Activated naive CD4-positive, alpha-beta T cell treated with anti-CD3 and anti-CD28 coated beads, Interleukin-2, amount 50 U/mL, for 72 hours (primary cell): ENCODE measurements around the gene LIPH. TPM values are rescaled to one million over a fixed set of nuclear protein-coding genes. Genes with fewer than 3 reads are reported as not detected.
"Not testable (repeated sequence)": the region's sequence is repeated elsewhere in the genome, so short reads cannot be mapped to it uniquely, and the experiment has no call there.

Experiments used
- ATAC-seq, 2 donors: fragments of 150-1000 bp; cut with Tn5 transposase; 2 replicates each; pipeline ENCODE4 v1.10.0; 2021; ENCODE audit warnings: mild to moderate bottlenecking in 2 of 2, moderate library complexity in 2 of 2
- DNase-seq, 2 donors: peaks; one replicate each; pipeline ENCODE4 v3.0.0; 2021 to 2022; ENCODE audit warnings: low spot score in 2 of 2
- H3K27ac Mint-ChIP-seq, 2 donors: one replicate each; pipeline ENCODE4 v1.8.0; 2022; ENCODE audit warnings: mild to moderate bottlenecking in 2 of 2, mixed read lengths in 2 of 2
- H3K36me3 Mint-ChIP-seq, 2 donors: one replicate each; pipeline ENCODE4 v1.8.0; 2022; ENCODE audit warnings: mixed read lengths in 2 of 2
- H3K9me3 Mint-ChIP-seq, 2 donors: one replicate each; pipeline ENCODE4 v1.8.0; 2022; ENCODE audit warnings: mixed read lengths in 2 of 2
- total RNA-seq, 2 donors: library from RNA; stranded (reverse); gene quantifications; one replicate each; pipeline ENCODE4 v1.2.3, GENCODE V29; 2022

Gene LIPH
- total RNA-seq, 2 donors from 2014 or later = not detected

- Mint-ChIP-seq H3K36me3 (peaks cover 10% of the 10 kb centered on the region in 2 donors), H3K27ac (no peak overlapping the region), H3K9me3 (no peaks in the 10 kb centered on the region)
- ATAC-seq = no peak
- no peak for DNase-seq
These were observed 79.0 kb downstream of the LIPH start for GRCh38 chr3:185473290-185473815.

GRCh38 chr3:185470323-185470722 lies 82.1 kb downstream of the LIPH start:
- no peak for ATAC-seq
- Mint-ChIP-seq H3K9me3 (no peaks in the 10 kb centered on the region), H3K36me3 (peaks cover 10 to 15% of the 10 kb centered on the region in 2 donors), H3K27ac (no peak overlapping the region)
- DNase-seq = no peak

GRCh38 chr3:185469542-185469941 lies 82.8 kb downstream of the LIPH start:
- no peaks in the 10 kb centered on the region for H3K9me3 Mint-ChIP-seq
- H3K27ac Mint-ChIP-seq = no peak overlapping the region
- ATAC-seq = no peak
- peaks cover 10 to 15% of the 10 kb centered on the region in 2 donors for H3K36me3 Mint-ChIP-seq
- no peak for DNase-seq

- not testable (repeated sequence) for ATAC-seq, DNase-seq, H3K27ac Mint-ChIP-seq
These were observed 86.3 kb downstream of the LIPH start for GRCh38 chr3:185466123-185466522.

GRCh38 chr3:185465471-185465870 lies 86.9 kb downstream of the LIPH start:
- no peak for ATAC-seq
- H3K27ac Mint-ChIP-seq = no peak overlapping the region
- no peak for DNase-seq
- H3K9me3 Mint-ChIP-seq = no peaks in the 10 kb centered on the region
- H3K36me3 Mint-ChIP-seq = peaks cover 0 to 5% of the 10 kb centered on the region in 2 donors

More at GRCh38 chr3:185466123-185466522, 86.3 kb downstream of the LIPH start:
- not testable (repeated sequence) for H3K9me3 Mint-ChIP-seq, H3K36me3 Mint-ChIP-seq

GRCh38 chr3:185460719-185461350 lies 91.6 kb downstream of the LIPH start:
- Mint-ChIP-seq H3K9me3 (no peaks in the 10 kb centered on the region), H3K36me3 (peaks cover 0 to 2% of the 10 kb centered on the region in 2 donors), H3K27ac (no peak overlapping the region)
- ATAC-seq (no peak), DNase-seq (no peak)

- ATAC-seq = no peak
- no peaks in the 10 kb centered on the region for H3K9me3 Mint-ChIP-seq
- no peak for DNase-seq
- no peak overlapping the region for H3K27ac Mint-ChIP-seq
- no peaks in the 10 kb centered on the region for H3K36me3 Mint-ChIP-seq
These were observed 92.1 kb downstream of the LIPH start for GRCh38 chr3:185460309-185460708.

GRCh38 chr3:185457376-185457775 lies 95.0 kb downstream of the LIPH start:
- no peak for DNase-seq
- ATAC-seq = no peak
- no peaks in the 10 kb centered on the region for H3K9me3 Mint-ChIP-seq
- H3K36me3 Mint-ChIP-seq = no peaks in the 10 kb centered on the region
- no peak overlapping the region for H3K27ac Mint-ChIP-seq

Other genes starting within 250 kb of the LIPH start
- 10 to 100 TPM; 10.7 to 17.7 TPM for gene MAP3K13, start 189.5 kb downstream of the LIPH start, total RNA-seq
- gene TMEM41A, start 53.6 kb downstream of the LIPH start, total RNA-seq = 10 to 100 TPM in 1 of 2 donors, 1 to 10 TPM in 1; 9.4 to 26.6 TPM
- 10 to 100 TPM; 30.6 to 38.6 TPM for gene SENP2, start 33.7 kb upstream of the LIPH start, total RNA-seq